Liver (tissue), 9 donors: Measurements from ENCODE around the gene SCRN2. TPM values are rescaled to one million over a fixed set of nuclear protein-coding genes. Genes with fewer than 3 reads are reported as not detected.

ENCODE experiments used
- DNase-seq: peaks from one replicate; pipeline ENCODE4 v3.0.0-alpha.2; 2017; ENCODE audit warnings: low spot score
- H3K27ac ChIP-seq, 2 donors: one replicate each; pipeline ENCODE4 v1.7.0; 2013; ENCODE audit warnings: inconsistent platforms in 2 of 2, low read length in 2 of 2, control low read depth in 1 of 2, low read depth in 1 of 2, mild to moderate bottlenecking in 1 of 2
- H3K27me3 ChIP-seq, 4 donors: one replicate each; pipeline versions ENCODE4 v1.6.1 to v1.7.0; 2013; ENCODE audit warnings: low read length in 3 of 4, inconsistent platforms in 1 of 4, mild to moderate bottlenecking in 1 of 4, moderate library complexity in 1 of 4; ENCODE audit not compliant: control insufficient read depth in 4 of 4, insufficient read depth in 4 of 4
- H3K36me3 ChIP-seq, 4 donors: one replicate each; pipeline versions ENCODE4 v1.6.1 to v1.7.0; 2013; ENCODE audit warnings: low read length in 3 of 4, mild to moderate bottlenecking in 3 of 4, low read depth in 1 of 4, moderate library complexity in 1 of 4; ENCODE audit not compliant: control insufficient read depth in 4 of 4, insufficient read depth in 3 of 4
- H3K4me1 ChIP-seq, 4 donors: one replicate each; pipeline versions ENCODE4 v1.6.1 to v1.7.0; 2013; ENCODE audit warnings: low read length in 3 of 4, mild to moderate bottlenecking in 3 of 4, moderate library complexity in 1 of 4; ENCODE audit not compliant: control insufficient read depth in 4 of 4, insufficient read depth in 4 of 4
- H3K4me3 ChIP-seq, 3 donors: one replicate each; pipeline versions ENCODE4 v1.6.1 to v1.7.0; 2013; ENCODE audit warnings: low read length in 3 of 3, control low read depth in 1 of 3, low read depth in 1 of 3, mild to moderate bottlenecking in 1 of 3
- H3K9ac ChIP-seq, 2 donors: one replicate each; pipeline ENCODE4 v1.7.0; 2013; ENCODE audit warnings: low read length in 2 of 2, mild to moderate bottlenecking in 2 of 2, moderate library complexity in 2 of 2, control low read depth in 1 of 2, low read depth in 1 of 2
- H3K9me3 ChIP-seq, 4 donors: one replicate each; pipeline versions ENCODE4 v1.6.1 to v1.7.0; 2013; ENCODE audit warnings: low read length in 3 of 4; ENCODE audit not compliant: control insufficient read depth in 4 of 4
- EGR1 ChIP-seq, 2 donors: IDR thresholded peaks; 2 replicates each; pipeline ENCODE4 v1.6.1; 2016 to 2018; ENCODE audit warnings: antibody characterized with exemption in 2 of 2, low read depth in 2 of 2
- FOXA1 ChIP-seq: IDR thresholded peaks from 2 replicates; pipeline ENCODE4 v1.6.1; 2016; ENCODE audit warnings: antibody characterized with exemption
- FOXA2 ChIP-seq: IDR thresholded peaks from 2 replicates; pipeline ENCODE4 v1.6.1; 2016; ENCODE audit warnings: antibody characterized with exemption
- GABPA ChIP-seq, 2 donors: IDR thresholded peaks in 1 of 2; conservative IDR thresholded peaks in 1 of 2; 2 replicates each; pipeline ENCODE4 v1.6.1; 2016; ENCODE audit warnings: antibody characterized with exemption in 2 of 2, mild to moderate bottlenecking in 1 of 2, moderate library complexity in 1 of 2
- HNF4A ChIP-seq, 2 donors: conservative IDR thresholded peaks; 2 replicates each; pipeline ENCODE4 v1.6.1; 2016; ENCODE audit warnings: antibody characterized with exemption in 2 of 2, mild to moderate bottlenecking in 2 of 2
- HNF4G ChIP-seq: IDR thresholded peaks from 2 replicates; pipeline ENCODE4 v1.6.1; 2016; ENCODE audit warnings: antibody characterized with exemption
- JUND ChIP-seq, 2 donors: IDR thresholded peaks; 2 replicates each; pipeline ENCODE4 v1.6.1; 2016; ENCODE audit warnings: antibody characterized with exemption in 2 of 2
- NR2F2 ChIP-seq: IDR thresholded peaks from 2 replicates; pipeline ENCODE4 v1.6.1; 2016; ENCODE audit warnings: antibody characterized with exemption
- RAD21 ChIP-seq, 2 donors: IDR thresholded peaks; 2 replicates each; pipeline ENCODE4 v1.6.1; 2016; ENCODE audit warnings: antibody characterized with exemption in 2 of 2, mild to moderate bottlenecking in 2 of 2
- RXRA ChIP-seq, 2 donors: IDR thresholded peaks; 2 replicates each; pipeline ENCODE4 v1.6.1; 2017 to 2018; ENCODE audit warnings: antibody characterized with exemption in 2 of 2, mild to moderate bottlenecking in 1 of 2
- SP1 ChIP-seq: IDR thresholded peaks from 2 replicates; pipeline ENCODE4 v1.6.1; 2018; ENCODE audit warnings: antibody characterized with exemption, mild to moderate bottlenecking
- TAF1 ChIP-seq: conservative IDR thresholded peaks from 2 replicates; pipeline ENCODE4 v1.6.1; 2016; ENCODE audit warnings: antibody characterized with exemption, mild to moderate bottlenecking
- YY1 ChIP-seq: IDR thresholded peaks from 2 replicates; pipeline ENCODE4 v1.6.1; 2016; ENCODE audit warnings: antibody characterized with exemption, mild to moderate bottlenecking
- WGBS: extraction: QIAGEN DNeasy Blood & Tissue Kit; methylation state at CpG from one replicate; pipeline ENCODE4 v1.1.7; 2013; 5-methylcytosine and 5-hydroxymethylcytosine counted together
- polyA plus RNA-seq, 2 donors: library from polyadenylated mRNA; stranded (reverse) in 1 of 2; unstranded in 1 of 2; fragments of 200-250 nt in 1 of 2; fragments of >200 nt in 1 of 2; fragmentation: Nextera tagmentation in 1 of 2; extraction: Ambion mirVana in 1 of 2; gene quantifications; one replicate each; pipeline versions ENCODE4 v1.2.1 to v1.2.3, GENCODE V29; 2013 to 2015
- total RNA-seq, 2 donors: library from RNA; depleted of rRNA; stranded (reverse); fragments of >200 nt; gene quantifications; one replicate each; pipeline ENCODE4 v1.2.3, GENCODE V29; 2014
- TF ChIP-seq, protein P1 (sequence below): fragments of 150-350 bp; IDR thresholded peaks from 2 replicates; pipeline ENCODE4 v1.5.1; 2017; ENCODE audit warnings: improper control_type of control experiment, low read depth, low read length; ENCODE audit not compliant: missing input control
- TF ChIP-seq, protein P2 (sequence below): IDR thresholded peaks from 2 replicates; pipeline ENCODE4 v1.6.1; 2016; ENCODE audit warnings: antibody characterized with exemption, mild to moderate bottlenecking
- TF ChIP-seq, protein P3 (sequence below): IDR thresholded peaks from 2 replicates; pipeline ENCODE4 v1.6.1; 2016; ENCODE audit warnings: antibody characterized with exemption
- TF ChIP-seq, protein P4 (sequence below): IDR thresholded peaks from 2 replicates; pipeline ENCODE4 v1.6.1; 2016; ENCODE audit warnings: antibody characterized with exemption
- TF ChIP-seq, protein P5 (sequence below): IDR thresholded peaks from 2 replicates; pipeline ENCODE4 v1.6.1; 2016; ENCODE audit warnings: antibody characterized with exemption
- donor health status: healthy.
- donor health status: healthy.
- donor health status: healthy.
- donor health status: healthy.
- donor health status: healthy.

Gene SCRN2
- total and polyA plus RNA-seq, 4 donors: 17.8 to 27.4 (median 20.3) TPM

DNA sequence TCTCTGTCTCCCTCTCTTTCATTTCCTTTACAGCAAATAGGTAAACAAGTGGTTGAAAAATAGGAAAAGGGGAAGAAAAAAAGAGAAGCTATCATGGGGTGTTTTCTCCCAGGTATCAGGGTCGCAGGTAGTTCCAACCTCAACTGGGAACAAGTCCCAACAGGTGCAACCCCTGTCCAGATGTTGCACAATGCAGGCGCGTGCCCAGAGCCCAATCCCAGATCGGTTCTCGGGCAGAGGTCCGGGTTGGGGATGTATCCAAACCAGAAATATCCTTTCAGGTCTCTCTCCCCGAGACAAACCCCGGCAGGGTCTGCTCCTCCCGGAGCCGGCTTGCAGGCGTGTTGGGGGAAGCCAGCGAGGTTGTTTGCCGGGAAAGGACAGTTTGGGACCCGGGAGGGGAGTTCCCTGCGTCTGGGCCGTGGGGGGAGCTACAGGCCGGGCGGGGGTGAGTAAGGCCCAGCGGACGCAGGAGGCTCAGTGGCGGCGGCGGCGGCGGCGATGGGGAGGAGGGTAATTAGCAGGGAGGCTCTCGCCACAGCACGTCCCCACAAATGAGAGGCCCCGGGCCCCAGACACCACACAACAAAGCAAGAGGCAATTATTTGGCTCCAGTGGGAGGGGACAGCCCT, 31.1 kb upstream of the SCRN2 start:
- H3K4me1 ChIP-seq: peaks cover 0 to 9% (median 8%) of the 10 kb centered on the region in 4 donors
- H3K9me3 ChIP-seq: no peaks in the 10 kb centered on the region
- H3K36me3 ChIP-seq: no peaks in the 10 kb centered on the region
- 41% methylated on average over 29 of the region's 29 CpGs for WGBS
- H3K27ac ChIP-seq: no peak overlapping the region
- no peak overlapping the region for H3K9ac ChIP-seq
- peaks cover 0 to 7% (median 0%) of the 10 kb centered on the region in 4 donors for H3K27me3 ChIP-seq
- no peak for DNase-seq
- TF ChIP-seq JUND (IDR thresholded peaks at IDR 0.05) (no peak), HNF4A (conservative IDR thresholded peaks at IDR 0.05) (no peak), TAF1 (no peak), YY1 (no peak), GABPA (IDR thresholded peaks at IDR 0.05 in 1 of 2, conservative IDR thresholded peaks at IDR 0.05 in 1 of 2) (no peak), RAD21 (IDR thresholded peaks at IDR 0.05) (no peak), NR2F2 (no peak), EGR1 (IDR thresholded peaks at IDR 0.05; ENCODE audit: low read depth in 2 of 2) (no peak), RXRA (IDR thresholded peaks at IDR 0.05) (no peak), HNF4G (no peak), SP1 (no peak), FOXA2 (no peak), FOXA1 (no peak)
- TF ChIP-seq, protein P1, sequence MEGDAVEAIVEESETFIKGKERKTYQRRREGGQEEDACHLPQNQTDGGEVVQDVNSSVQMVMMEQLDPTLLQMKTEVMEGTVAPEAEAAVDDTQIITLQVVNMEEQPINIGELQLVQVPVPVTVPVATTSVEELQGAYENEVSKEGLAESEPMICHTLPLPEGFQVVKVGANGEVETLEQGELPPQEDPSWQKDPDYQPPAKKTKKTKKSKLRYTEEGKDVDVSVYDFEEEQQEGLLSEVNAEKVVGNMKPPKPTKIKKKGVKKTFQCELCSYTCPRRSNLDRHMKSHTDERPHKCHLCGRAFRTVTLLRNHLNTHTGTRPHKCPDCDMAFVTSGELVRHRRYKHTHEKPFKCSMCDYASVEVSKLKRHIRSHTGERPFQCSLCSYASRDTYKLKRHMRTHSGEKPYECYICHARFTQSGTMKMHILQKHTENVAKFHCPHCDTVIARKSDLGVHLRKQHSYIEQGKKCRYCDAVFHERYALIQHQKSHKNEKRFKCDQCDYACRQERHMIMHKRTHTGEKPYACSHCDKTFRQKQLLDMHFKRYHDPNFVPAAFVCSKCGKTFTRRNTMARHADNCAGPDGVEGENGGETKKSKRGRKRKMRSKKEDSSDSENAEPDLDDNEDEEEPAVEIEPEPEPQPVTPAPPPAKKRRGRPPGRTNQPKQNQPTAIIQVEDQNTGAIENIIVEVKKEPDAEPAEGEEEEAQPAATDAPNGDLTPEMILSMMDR: no peak
- TF ChIP-seq, protein P2, sequence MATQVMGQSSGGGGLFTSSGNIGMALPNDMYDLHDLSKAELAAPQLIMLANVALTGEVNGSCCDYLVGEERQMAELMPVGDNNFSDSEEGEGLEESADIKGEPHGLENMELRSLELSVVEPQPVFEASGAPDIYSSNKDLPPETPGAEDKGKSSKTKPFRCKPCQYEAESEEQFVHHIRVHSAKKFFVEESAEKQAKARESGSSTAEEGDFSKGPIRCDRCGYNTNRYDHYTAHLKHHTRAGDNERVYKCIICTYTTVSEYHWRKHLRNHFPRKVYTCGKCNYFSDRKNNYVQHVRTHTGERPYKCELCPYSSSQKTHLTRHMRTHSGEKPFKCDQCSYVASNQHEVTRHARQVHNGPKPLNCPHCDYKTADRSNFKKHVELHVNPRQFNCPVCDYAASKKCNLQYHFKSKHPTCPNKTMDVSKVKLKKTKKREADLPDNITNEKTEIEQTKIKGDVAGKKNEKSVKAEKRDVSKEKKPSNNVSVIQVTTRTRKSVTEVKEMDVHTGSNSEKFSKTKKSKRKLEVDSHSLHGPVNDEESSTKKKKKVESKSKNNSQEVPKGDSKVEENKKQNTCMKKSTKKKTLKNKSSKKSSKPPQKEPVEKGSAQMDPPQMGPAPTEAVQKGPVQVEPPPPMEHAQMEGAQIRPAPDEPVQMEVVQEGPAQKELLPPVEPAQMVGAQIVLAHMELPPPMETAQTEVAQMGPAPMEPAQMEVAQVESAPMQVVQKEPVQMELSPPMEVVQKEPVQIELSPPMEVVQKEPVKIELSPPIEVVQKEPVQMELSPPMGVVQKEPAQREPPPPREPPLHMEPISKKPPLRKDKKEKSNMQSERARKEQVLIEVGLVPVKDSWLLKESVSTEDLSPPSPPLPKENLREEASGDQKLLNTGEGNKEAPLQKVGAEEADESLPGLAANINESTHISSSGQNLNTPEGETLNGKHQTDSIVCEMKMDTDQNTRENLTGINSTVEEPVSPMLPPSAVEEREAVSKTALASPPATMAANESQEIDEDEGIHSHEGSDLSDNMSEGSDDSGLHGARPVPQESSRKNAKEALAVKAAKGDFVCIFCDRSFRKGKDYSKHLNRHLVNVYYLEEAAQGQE: no peak
- TF ChIP-seq, protein P3, sequence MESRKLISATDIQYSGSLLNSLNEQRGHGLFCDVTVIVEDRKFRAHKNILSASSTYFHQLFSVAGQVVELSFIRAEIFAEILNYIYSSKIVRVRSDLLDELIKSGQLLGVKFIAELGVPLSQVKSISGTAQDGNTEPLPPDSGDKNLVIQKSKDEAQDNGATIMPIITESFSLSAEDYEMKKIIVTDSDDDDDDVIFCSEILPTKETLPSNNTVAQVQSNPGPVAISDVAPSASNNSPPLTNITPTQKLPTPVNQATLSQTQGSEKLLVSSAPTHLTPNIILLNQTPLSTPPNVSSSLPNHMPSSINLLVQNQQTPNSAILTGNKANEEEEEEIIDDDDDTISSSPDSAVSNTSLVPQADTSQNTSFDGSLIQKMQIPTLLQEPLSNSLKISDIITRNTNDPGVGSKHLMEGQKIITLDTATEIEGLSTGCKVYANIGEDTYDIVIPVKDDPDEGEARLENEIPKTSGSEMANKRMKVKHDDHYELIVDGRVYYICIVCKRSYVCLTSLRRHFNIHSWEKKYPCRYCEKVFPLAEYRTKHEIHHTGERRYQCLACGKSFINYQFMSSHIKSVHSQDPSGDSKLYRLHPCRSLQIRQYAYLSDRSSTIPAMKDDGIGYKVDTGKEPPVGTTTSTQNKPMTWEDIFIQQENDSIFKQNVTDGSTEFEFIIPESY: no peak
- TF ChIP-seq, protein P4, sequence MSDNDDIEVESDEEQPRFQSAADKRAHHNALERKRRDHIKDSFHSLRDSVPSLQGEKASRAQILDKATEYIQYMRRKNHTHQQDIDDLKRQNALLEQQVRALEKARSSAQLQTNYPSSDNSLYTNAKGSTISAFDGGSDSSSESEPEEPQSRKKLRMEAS: no peak
- TF ChIP-seq, protein P5, sequence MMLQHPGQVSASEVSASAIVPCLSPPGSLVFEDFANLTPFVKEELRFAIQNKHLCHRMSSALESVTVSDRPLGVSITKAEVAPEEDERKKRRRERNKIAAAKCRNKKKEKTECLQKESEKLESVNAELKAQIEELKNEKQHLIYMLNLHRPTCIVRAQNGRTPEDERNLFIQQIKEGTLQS: no peak
- no peak overlapping the region for H3K4me3 ChIP-seq
